Pancreas (tissue), 10 donors: Measurements from ENCODE around the gene ESR1. TPM values are rescaled to one million over a fixed set of nuclear protein-coding genes. Genes with fewer than 3 reads are reported as not detected.

Experiments used
- ATAC-seq, 4 donors: fragments of 200-7000 bp; cut with Tn5 transposase; one replicate each; pipeline versions ENCODE4 v1.8.0 to v1.9.1; 2020; ENCODE audit warnings: mild to moderate bottlenecking in 4 of 4, moderate library complexity in 4 of 4
- DNase-seq, 6 donors: peaks; one replicate each; pipeline ENCODE4 v3.0.0-alpha.2; 2020
- FAIRE-seq: peaks from 2 replicates; lab custom pipeline; 2012; peaks lifted over from hg19 to GRCh38; lab: Jason Lieb, UNC
- H3K27ac ChIP-seq, 4 donors: fragments of 200-600 bp; sonication (generic); 1 replicate in 3 of 4; 2 replicates in 1 of 4; pipeline versions ENCODE4 v1.5.0 to v1.8.0; 2020
- H3K27me3 ChIP-seq, 4 donors: fragments of 200-600 bp; one replicate each; pipeline ENCODE4 v1.8.0; 2021
- H3K36me3 ChIP-seq, 3 donors: fragments of 200-600 bp; sonication (generic) in 1 of 3; one replicate each; pipeline versions ENCODE4 v1.5.0 to v1.8.0; 2020 to 2021
- H3K4me1 ChIP-seq, 3 donors: fragments of 200-600 bp; one replicate each; pipeline ENCODE4 v1.8.0; 2021
- H3K4me3 ChIP-seq, 4 donors: fragments of 200-600 bp; sonication (generic) in 2 of 4; one replicate each; pipeline versions ENCODE4 v1.5.0 to v1.8.0; 2020 to 2021
- H3K9me3 ChIP-seq, 4 donors: fragments of 200-600 bp; one replicate each; pipeline ENCODE4 v1.8.0; 2021
- WGBS, 2 donors: extraction: QIAGEN DNeasy Blood & Tissue Kit; methylation state at CpG; one replicate each; pipeline ENCODE4 v1.1.7; 2013; 5-methylcytosine and 5-hydroxymethylcytosine counted together
- intact Hi-C, 3 donors: fragments of 100-400 bp; cut with DNase I; formaldehyde crosslinking; loops; one replicate each; pipeline versions ENCODE4 v1.11.1 to v1.14.2; 2022
- polyA plus RNA-seq, 2 donors: library from polyadenylated mRNA; stranded (reverse); fragments of 200-250 nt; gene quantifications; one replicate each; pipeline ENCODE4 v1.2.3, GENCODE V29; 2013
- total RNA-seq, 6 donors: library from RNA; stranded (reverse); fragmentation: NEBNext Ultra II Directional in 4 of 6; extraction: Animal tissue kit (Norgen Biotek cat#: 25700) in 4 of 6; gene quantifications; one replicate each; pipeline versions ENCODE4 v1.2.1 to v1.2.4, GENCODE V29; 2021 to 2023
- TF ChIP-seq, protein P1 (sequence below), 4 donors: fragments of 200-600 bp; sonication (generic) in 3 of 4; IDR thresholded peaks; one replicate each; pipeline versions ENCODE4 v1.5.0 to v1.8.0; 2021; ENCODE audit warnings: antibody characterized with exemption in 4 of 4
- donor health status: healthy with polysubstance abuse.
- donor health status: DM: no; HTN: no; CAD: no; lungs with moderate emphysema.
- donor health status: DM: no; HTN: no; CAD: no.
- donor health status: control.
- donor health status: control.
- donor health status: Bipolar disorder and iron deficiency.
- donor health status: DM: yes; HTN: yes; CAD: no.
- donor health status: DM: no; HTN: no; CAD: no.
- donor health status: DM: no; HTN: no; CAD: no.
- donor health status: DM: yes; HTN: yes; CAD: no.

ESR1 gene
- total and polyA plus RNA-seq, 8 donors = 0.19 to 1.0 (median 0.41) TPM

DNA sequence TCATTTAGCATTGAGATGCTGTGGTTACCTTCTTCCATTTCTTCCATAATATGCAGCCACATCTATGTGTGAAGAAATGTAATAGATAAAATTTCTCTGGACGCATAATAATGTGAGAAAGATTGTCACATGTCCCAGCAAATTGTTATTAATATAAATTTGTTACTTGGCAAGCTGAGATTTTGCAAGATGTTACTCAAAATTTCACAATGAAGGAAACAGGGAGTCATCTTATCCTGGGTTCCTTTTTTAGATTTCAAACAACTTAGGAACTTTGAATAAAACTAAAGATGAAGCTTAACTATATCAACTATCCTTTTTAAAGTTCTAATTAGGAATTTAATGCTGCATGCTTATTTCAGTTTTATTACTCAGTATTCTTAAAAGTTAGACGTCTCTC is 3.6 kb downstream of the ESR1 start:
- peaks cover 0 to 27% (median 5%) of the 10 kb centered on the region in 4 donors for H3K27me3 ChIP-seq
- H3K36me3 ChIP-seq = no peaks in the 10 kb centered on the region
- intact Hi-C loops = no loop called here
- peaks cover 0 to 7% (median 0%) of the 10 kb centered on the region in 3 donors for H3K4me1 ChIP-seq
- WGBS, 2 donors = 33 to 43% methylated on average over 2 of the region's 2 CpGs
- FAIRE-seq = no peak
- TF ChIP-seq, protein P1, sequence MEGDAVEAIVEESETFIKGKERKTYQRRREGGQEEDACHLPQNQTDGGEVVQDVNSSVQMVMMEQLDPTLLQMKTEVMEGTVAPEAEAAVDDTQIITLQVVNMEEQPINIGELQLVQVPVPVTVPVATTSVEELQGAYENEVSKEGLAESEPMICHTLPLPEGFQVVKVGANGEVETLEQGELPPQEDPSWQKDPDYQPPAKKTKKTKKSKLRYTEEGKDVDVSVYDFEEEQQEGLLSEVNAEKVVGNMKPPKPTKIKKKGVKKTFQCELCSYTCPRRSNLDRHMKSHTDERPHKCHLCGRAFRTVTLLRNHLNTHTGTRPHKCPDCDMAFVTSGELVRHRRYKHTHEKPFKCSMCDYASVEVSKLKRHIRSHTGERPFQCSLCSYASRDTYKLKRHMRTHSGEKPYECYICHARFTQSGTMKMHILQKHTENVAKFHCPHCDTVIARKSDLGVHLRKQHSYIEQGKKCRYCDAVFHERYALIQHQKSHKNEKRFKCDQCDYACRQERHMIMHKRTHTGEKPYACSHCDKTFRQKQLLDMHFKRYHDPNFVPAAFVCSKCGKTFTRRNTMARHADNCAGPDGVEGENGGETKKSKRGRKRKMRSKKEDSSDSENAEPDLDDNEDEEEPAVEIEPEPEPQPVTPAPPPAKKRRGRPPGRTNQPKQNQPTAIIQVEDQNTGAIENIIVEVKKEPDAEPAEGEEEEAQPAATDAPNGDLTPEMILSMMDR (IDR thresholded peaks at IDR 0.05) = no peak
- DNase-seq = no peak
- H3K9me3 ChIP-seq = no peaks in the 10 kb centered on the region
- ATAC-seq = no peak
- no peak overlapping the region for H3K4me3 ChIP-seq
- H3K27ac ChIP-seq = no peak overlapping the region

DNA sequence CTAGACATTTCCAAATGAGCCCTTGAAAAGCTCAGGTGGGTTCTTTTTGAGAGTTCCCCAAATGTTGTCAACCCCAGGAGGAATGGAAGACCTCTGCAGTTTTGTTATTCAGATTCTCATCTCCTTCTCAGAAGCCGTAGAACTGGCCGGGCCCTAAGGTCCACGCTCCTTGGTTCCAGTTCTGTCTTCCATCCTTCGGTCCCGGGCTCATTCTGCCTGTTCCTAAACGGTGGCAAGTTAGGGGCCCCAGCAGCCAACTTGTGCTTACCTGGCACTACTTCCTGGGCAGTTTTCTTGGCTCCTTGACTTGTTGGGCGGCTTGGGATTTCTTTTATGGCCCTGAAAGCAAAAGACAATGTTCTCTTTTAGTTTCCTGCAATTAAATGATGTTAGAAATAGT is 6.4 kb downstream of the ESR1 start:
- DNase-seq (no peak), FAIRE-seq (no peak), ATAC-seq (no peak)
- intact Hi-C loops = no loop called here
- H3K36me3 ChIP-seq = no peaks in the 10 kb centered on the region
- H3K4me3 ChIP-seq = no peak overlapping the region
- H3K4me1 ChIP-seq = peaks cover 0 to 2% (median 0%) of the 10 kb centered on the region in 3 donors
- H3K9me3 ChIP-seq = no peaks in the 10 kb centered on the region
- 60 to 77% methylated on average over 7 of the region's 7 CpGs for WGBS, 2 donors
- TF ChIP-seq, protein P1 (IDR thresholded peaks at IDR 0.05) = no peak
- H3K27ac ChIP-seq = no peak overlapping the region
- H3K27me3 ChIP-seq = peaks cover 0 to 15% (median 0%) of the 10 kb centered on the region in 4 donors

GRCh38 chr6:151814614-151815013 is 7.1 kb downstream of the ESR1 start:
- ATAC-seq (no peak), DNase-seq (no peak), FAIRE-seq (no peak)
- H3K9me3 ChIP-seq = no peaks in the 10 kb centered on the region
- H3K36me3 ChIP-seq = no peaks in the 10 kb centered on the region
- H3K27me3 ChIP-seq = peaks cover 0 to 10% (median 0%) of the 10 kb centered on the region in 4 donors
- H3K4me3 ChIP-seq = no peak overlapping the region
- TF ChIP-seq, protein P1 (IDR thresholded peaks at IDR 0.05) = no peak
- WGBS, 2 donors = 11 to 14% methylated on average over 1 of the region's 1 CpG
- intact Hi-C loops = no loop called here
- H3K27ac ChIP-seq = no peak overlapping the region
- H3K4me1 ChIP-seq = no peaks in the 10 kb centered on the region

DNA sequence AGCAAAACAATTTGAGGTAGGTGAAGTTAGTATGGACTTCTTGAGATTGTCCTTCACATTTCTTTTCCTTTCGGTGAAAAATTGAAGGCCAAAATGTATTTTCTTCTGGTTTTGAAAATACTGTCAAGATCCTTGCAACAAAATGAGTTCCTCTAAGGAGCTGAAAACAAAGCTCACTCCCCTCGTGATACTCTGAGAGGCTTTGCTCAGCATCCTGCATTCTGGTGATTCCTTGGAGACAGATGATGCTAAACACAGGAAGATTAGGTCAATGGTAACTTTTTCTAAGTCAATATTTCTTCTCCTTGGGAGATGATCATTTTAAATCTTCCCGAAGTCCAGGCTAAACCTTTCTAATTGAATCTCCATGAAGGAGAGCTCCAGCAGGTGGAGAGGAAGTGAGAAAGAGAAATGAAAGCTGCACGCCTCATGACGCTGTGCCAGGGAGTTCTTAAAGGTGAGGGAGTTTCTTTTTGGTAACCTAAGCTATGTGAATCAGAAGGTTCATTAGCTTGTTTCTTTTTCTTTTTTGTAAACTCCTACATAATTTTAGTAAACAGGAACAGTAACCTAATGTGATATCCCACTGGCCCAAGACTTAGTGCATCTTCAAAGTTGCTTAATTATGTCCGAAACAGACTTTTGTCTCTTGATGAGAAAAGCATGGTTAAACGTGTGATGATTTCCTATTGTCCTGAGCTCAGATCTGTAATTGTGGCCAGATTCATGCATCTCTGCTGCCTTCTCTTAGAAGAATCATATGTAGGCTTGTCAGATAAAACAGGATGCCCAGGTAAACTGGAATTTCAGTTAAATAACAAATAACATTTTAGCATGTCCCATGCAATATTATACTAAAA is 15.0 kb downstream of the ESR1 start:
- no peaks in the 10 kb centered on the region for H3K9me3 ChIP-seq
- no peaks in the 10 kb centered on the region for H3K36me3 ChIP-seq
- intact Hi-C loops = no loop called here
- H3K27ac ChIP-seq = no peak overlapping the region
- DNase-seq (no peak), ATAC-seq (no peak), FAIRE-seq (no peak)
- H3K4me3 ChIP-seq = no peak overlapping the region
- no peaks in the 10 kb centered on the region for H3K27me3 ChIP-seq
- 50 to 57% methylated on average over 7 of the region's 7 CpGs for WGBS, 2 donors
- TF ChIP-seq, protein P1 (IDR thresholded peaks at IDR 0.05) = no peak
- no peaks in the 10 kb centered on the region for H3K4me1 ChIP-seq
